Uterus (tissue), 4 donors: ENCODE results near the gene GPR176. TPM values are rescaled to one million over a fixed set of nuclear protein-coding genes. Genes with fewer than 3 reads are reported as not detected.

Experiments
- DNase-seq, 2 donors: peaks; one replicate each; pipeline ENCODE4 v3.0.0-alpha.2; 2019 to 2020
- H3K27ac ChIP-seq, 2 donors: fragments of 200-600 bp; sonication (generic); 1 replicate in 1 of 2; 2 replicates in 1 of 2; pipeline ENCODE4 v1.5.1; 2016 to 2018
- H3K27me3 ChIP-seq, 2 donors: fragments of 200-600 bp; sonication (generic); one replicate each; pipeline ENCODE4 v1.5.1; 2018 to 2019; ENCODE audit warnings: control low read depth in 1 of 2
- H3K36me3 ChIP-seq, 2 donors: fragments of 200-600 bp; sonication (generic); one replicate each; pipeline ENCODE4 v1.5.1; 2019; ENCODE audit warnings: control low read depth in 1 of 2
- H3K4me1 ChIP-seq, 2 donors: fragments of 200-600 bp; sonication (generic); one replicate each; pipeline ENCODE4 v1.5.1; 2018 to 2019; ENCODE audit warnings: control low read depth in 1 of 2
- H3K4me3 ChIP-seq, 2 donors: fragments of 200-600 bp; sonication (generic); 1 replicate in 1 of 2; 2 replicates in 1 of 2; pipeline ENCODE4 v1.5.1; 2018 to 2019; ENCODE audit warnings: mild to moderate bottlenecking in 1 of 2
- H3K9me3 ChIP-seq, 2 donors: fragments of 200-600 bp; sonication (generic); one replicate each; pipeline ENCODE4 v1.5.1; 2019; ENCODE audit warnings: control low read depth in 1 of 2
- CTCF ChIP-seq, 4 experiments: fragments of 200-600 bp in 2 of 4; fragments of 450-650 bp in 2 of 4; sonication (generic) in 2 of 4; IDR thresholded peaks; one replicate each; pipeline ENCODE4 v1.5.1; 2016 to 2019; ENCODE audit warnings: antibody characterized with exemption in 4 of 4, mild to moderate bottlenecking in 2 of 4, moderate library complexity in 1 of 4
- POLR2A ChIP-seq, 2 donors: fragments of 450-650 bp; IDR thresholded peaks; one replicate each; pipeline ENCODE4 v1.6.1; 2016; ENCODE audit warnings: antibody characterized with exemption in 2 of 2, mild to moderate bottlenecking in 1 of 2, moderate library complexity in 1 of 2
- intact Hi-C: fragments of 100-400 bp; cut with DNase I; formaldehyde crosslinking; loops from one replicate; pipeline ENCODE4 v1.15.1; 2023; ENCODE audit warnings: low total_unique reads
- total RNA-seq, 4 donors: library from RNA; depleted of rRNA in 3 of 4; stranded (reverse); fragments of >200 nt in 3 of 4; gene quantifications; one replicate each; pipeline versions ENCODE4 v1.1.0 to v1.2.4, GENCODE V29; 2014 to 2023
- donor health status: DM: yes; HTN: yes; CAD: no.

The GPR176 gene
- total RNA-seq, 4 donors from 2014 or later = 5.5 to 11.8 (median 7.1) TPM

- no peaks in the 10 kb centered on the region for H3K4me1 ChIP-seq
- no peaks in the 10 kb centered on the region for H3K9me3 ChIP-seq
- H3K36me3 ChIP-seq = no peaks in the 10 kb centered on the region
- intact Hi-C loops = no loop called here
- H3K27me3 ChIP-seq = no peaks in the 10 kb centered on the region
- no peak for DNase-seq
- no peak overlapping the region for H3K4me3 ChIP-seq
- H3K27ac ChIP-seq = no peak overlapping the region
- no peak for TF ChIP-seq POLR2A (IDR thresholded peaks at IDR 0.05)
- no peak for TF ChIP-seq CTCF (IDR thresholded peaks at IDR 0.05)
Measured at GRCh38 chr15:39857132-39857531, 62.9 kb downstream of the GPR176 start.

GRCh38 chr15:39856357-39856756 is 63.7 kb downstream of the GPR176 start:
- TF ChIP-seq POLR2A (IDR thresholded peaks at IDR 0.05) (no peak), CTCF (IDR thresholded peaks at IDR 0.05) (no peak)
- intact Hi-C loops = no loop called here

GRCh38 chr15:39855400-39855799 is 64.7 kb downstream of the GPR176 start:
- H3K27me3 ChIP-seq = no peaks in the 10 kb centered on the region
- intact Hi-C loops = no loop called here
- TF ChIP-seq CTCF (IDR thresholded peaks at IDR 0.05) (no peak), POLR2A (IDR thresholded peaks at IDR 0.05) (no peak)
- H3K4me3 ChIP-seq = no peak overlapping the region
- no peaks in the 10 kb centered on the region for H3K4me1 ChIP-seq
- no peaks in the 10 kb centered on the region for H3K9me3 ChIP-seq
- no peaks in the 10 kb centered on the region for H3K36me3 ChIP-seq
- no peak for DNase-seq
- H3K27ac ChIP-seq = no peak overlapping the region

More at GRCh38 chr15:39856357-39856756, 63.7 kb downstream of the GPR176 start:
- H3K36me3 ChIP-seq = no peaks in the 10 kb centered on the region
- no peaks in the 10 kb centered on the region for H3K4me1 ChIP-seq
- H3K4me3 ChIP-seq = no peak overlapping the region
- no peaks in the 10 kb centered on the region for H3K9me3 ChIP-seq
- no peaks in the 10 kb centered on the region for H3K27me3 ChIP-seq
- no peak overlapping the region for H3K27ac ChIP-seq
- no peak for DNase-seq

GRCh38 chr15:39854161-39854560 is 65.9 kb downstream of the GPR176 start:
- Histone ChIP-seq H3K27me3 (no peaks in the 10 kb centered on the region), H3K4me1 (no peaks in the 10 kb centered on the region), H3K36me3 (no peaks in the 10 kb centered on the region), H3K9me3 (no peaks in the 10 kb centered on the region), H3K27ac (no peak overlapping the region), H3K4me3 (no peak overlapping the region)
- TF ChIP-seq POLR2A (IDR thresholded peaks at IDR 0.05) (no peak), CTCF (IDR thresholded peaks at IDR 0.05) (no peak)
- no peak for DNase-seq
- intact Hi-C loops = no loop called here

GRCh38 chr15:39852250-39852649 is 67.8 kb downstream of the GPR176 start:
- DNase-seq = no peak
- H3K27ac ChIP-seq = no peak overlapping the region
- H3K27me3 ChIP-seq = no peaks in the 10 kb centered on the region
- intact Hi-C loops = no loop called here
- H3K36me3 ChIP-seq = no peaks in the 10 kb centered on the region
- no peaks in the 10 kb centered on the region for H3K4me1 ChIP-seq
- no peaks in the 10 kb centered on the region for H3K9me3 ChIP-seq
- TF ChIP-seq POLR2A (IDR thresholded peaks at IDR 0.05) = no peak
- TF ChIP-seq CTCF (IDR thresholded peaks at IDR 0.05) = no peak
- H3K4me3 ChIP-seq = no peak overlapping the region
